Upper lobe of left lung (tissue), 6 donors: ENCODE data around the gene CD79A. TPM values are rescaled to one million over a fixed set of nuclear protein-coding genes. Genes with fewer than 3 reads are reported as not detected.
A peak's percentile ranks its signal among the peaks of the same experiment; 100 is the strongest.

Source experiments
- ATAC-seq, 2 donors: fragments of 200-7000 bp; cut with Tn5 transposase; one replicate each; pipeline ENCODE4 v1.9.1; 2022; ENCODE audit warnings: mild to moderate bottlenecking in 2 of 2, moderate library complexity in 2 of 2; ENCODE audit not compliant: low FRiP score in 2 of 2
- DNase-seq, 2 donors: peaks; one replicate each; pipeline ENCODE4 v3.0.0-alpha.2; 2019 to 2020
- H3K27ac ChIP-seq, 4 donors: fragments of 200-600 bp; sonication (generic); one replicate each; pipeline ENCODE4 v1.5.1; 2016 to 2019
- H3K27me3 ChIP-seq, 4 donors: fragments of 200-600 bp; sonication (generic); one replicate each; pipeline ENCODE4 v1.5.1; 2017 to 2019
- H3K36me3 ChIP-seq, 4 donors: fragments of 200-600 bp; sonication (generic); one replicate each; pipeline ENCODE4 v1.5.1; 2016 to 2019
- H3K4me1 ChIP-seq, 4 donors: fragments of 200-600 bp; sonication (generic); one replicate each; pipeline ENCODE4 v1.5.1; 2018 to 2019
- H3K4me3 ChIP-seq, 4 donors: fragments of 200-600 bp; sonication (generic); one replicate each; pipeline ENCODE4 v1.5.1; 2017 to 2019; ENCODE audit warnings: mild to moderate bottlenecking in 2 of 4, moderate library complexity in 1 of 4
- H3K9me3 ChIP-seq, 4 donors: fragments of 200-600 bp; sonication (generic); one replicate each; pipeline ENCODE4 v1.5.1; 2018 to 2019
- EP300 ChIP-seq, 4 donors: sonication (generic); formaldehyde crosslinking; IDR thresholded peaks; one replicate each; pipeline ENCODE4 v1.5.1; 2017; ENCODE audit warnings: antibody characterized with exemption in 4 of 4, control low read depth in 2 of 4
- POLR2A ChIP-seq, 4 donors: fragments of 450-650 bp; IDR thresholded peaks; one replicate each; pipeline ENCODE4 v1.5.1; 2016 to 2017; ENCODE audit warnings: antibody characterized with exemption in 4 of 4, mild to moderate bottlenecking in 2 of 4
- POLR2AphosphoS5 ChIP-seq, 2 donors: sonication (generic); formaldehyde crosslinking; IDR thresholded peaks; one replicate each; pipeline ENCODE4 v1.5.1; 2017; ENCODE audit warnings: antibody characterized with exemption in 2 of 2
- WGBS, 2 donors: methylation state at CpG; one replicate each; pipeline ENCODE4 v1.1.5; 2017 to 2018; 5-methylcytosine and 5-hydroxymethylcytosine counted together
- total RNA-seq, 6 donors: library from RNA; depleted of rRNA in 4 of 6; stranded (reverse); fragments of >200 nt in 4 of 6; gene quantifications; one replicate each; pipeline versions ENCODE4 v1.1.0 to v1.2.1, GENCODE V29; 2016 to 2021
- TF ChIP-seq, protein P1 (sequence below), 6 experiments: fragments of 450-650 bp in 4 of 6; fragments of 200-600 bp in 2 of 6; sonication (generic) in 2 of 6; IDR thresholded peaks; one replicate each; pipeline ENCODE4 v1.5.1; 2016 to 2019; ENCODE audit warnings: antibody characterized with exemption in 6 of 6
- donor health status: DM: no; HTN: no; CAD: no; lungs with moderate emphysema.
- donor health status: DM: no; HTN: yes; CAD: no; lungs with severe emphysema.

Gene CD79A
- total RNA-seq, 6 donors from 2014 or later, result 0.76 to 4.7 (median 4.1) TPM; not detected in 1

DNA sequence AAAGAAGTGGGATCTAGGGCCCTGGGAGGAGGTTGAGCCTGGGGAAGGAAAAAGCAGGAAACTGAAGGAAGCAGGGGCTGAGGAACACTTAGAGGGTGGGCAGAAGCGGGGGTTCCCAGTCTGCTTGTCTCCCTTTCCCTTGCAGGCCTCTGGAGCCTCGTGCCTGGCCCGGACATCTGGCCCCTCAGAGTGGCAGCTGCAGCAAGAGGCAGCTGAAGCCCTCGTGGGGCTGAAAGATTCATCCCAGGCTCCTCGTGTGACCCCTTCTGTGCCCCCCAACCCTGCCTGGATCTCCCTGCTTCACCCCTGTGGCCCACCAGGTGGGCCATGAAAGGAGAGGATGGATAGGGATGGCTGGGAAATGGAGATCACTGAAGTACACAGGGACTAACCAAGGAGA lies 26.7 kb upstream of the CD79A start:
- 62 to 73% methylated on average over 1 to 5 of the region's 5 CpGs for WGBS, 2 donors
- ATAC-seq (no peak), DNase-seq (no peak)
- no peak overlapping the region for H3K4me3 ChIP-seq
- H3K4me1 ChIP-seq, result no peaks in the 10 kb centered on the region
- TF ChIP-seq POLR2AphosphoS5 (IDR thresholded peaks at IDR 0.05), result no peak
- no peak for TF ChIP-seq POLR2A (IDR thresholded peaks at IDR 0.05)
- no peak for TF ChIP-seq EP300 (IDR thresholded peaks at IDR 0.05)
- TF ChIP-seq, protein P1, sequence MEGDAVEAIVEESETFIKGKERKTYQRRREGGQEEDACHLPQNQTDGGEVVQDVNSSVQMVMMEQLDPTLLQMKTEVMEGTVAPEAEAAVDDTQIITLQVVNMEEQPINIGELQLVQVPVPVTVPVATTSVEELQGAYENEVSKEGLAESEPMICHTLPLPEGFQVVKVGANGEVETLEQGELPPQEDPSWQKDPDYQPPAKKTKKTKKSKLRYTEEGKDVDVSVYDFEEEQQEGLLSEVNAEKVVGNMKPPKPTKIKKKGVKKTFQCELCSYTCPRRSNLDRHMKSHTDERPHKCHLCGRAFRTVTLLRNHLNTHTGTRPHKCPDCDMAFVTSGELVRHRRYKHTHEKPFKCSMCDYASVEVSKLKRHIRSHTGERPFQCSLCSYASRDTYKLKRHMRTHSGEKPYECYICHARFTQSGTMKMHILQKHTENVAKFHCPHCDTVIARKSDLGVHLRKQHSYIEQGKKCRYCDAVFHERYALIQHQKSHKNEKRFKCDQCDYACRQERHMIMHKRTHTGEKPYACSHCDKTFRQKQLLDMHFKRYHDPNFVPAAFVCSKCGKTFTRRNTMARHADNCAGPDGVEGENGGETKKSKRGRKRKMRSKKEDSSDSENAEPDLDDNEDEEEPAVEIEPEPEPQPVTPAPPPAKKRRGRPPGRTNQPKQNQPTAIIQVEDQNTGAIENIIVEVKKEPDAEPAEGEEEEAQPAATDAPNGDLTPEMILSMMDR (IDR thresholded peaks at IDR 0.05), result no peak
- H3K36me3 ChIP-seq, result no peaks in the 10 kb centered on the region
- H3K27me3 ChIP-seq, result no peaks in the 10 kb centered on the region
- no peak overlapping the region for H3K27ac ChIP-seq
- H3K9me3 ChIP-seq, result no peaks in the 10 kb centered on the region

DNA sequence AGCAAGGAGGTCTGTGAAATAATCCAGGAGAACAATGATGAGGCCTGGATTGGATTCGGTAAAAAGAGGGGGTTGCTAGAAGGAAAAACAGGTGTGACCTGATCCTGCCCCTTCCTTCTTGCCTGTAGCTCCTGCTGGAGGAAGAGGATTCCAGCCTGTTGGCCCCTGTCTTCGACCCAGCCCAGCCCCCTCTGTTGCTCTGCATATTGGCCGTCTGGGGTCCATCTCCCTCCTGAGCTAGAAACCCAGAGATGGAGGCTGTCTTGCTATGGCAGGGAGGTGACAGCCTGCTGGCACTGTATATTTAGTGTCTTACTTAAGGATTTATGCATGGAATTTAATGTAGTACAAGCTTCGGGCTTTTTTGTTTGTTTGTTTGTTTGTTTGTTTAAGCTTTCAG lies 25.6 kb upstream of the CD79A start:
- ATAC-seq (no peak), DNase-seq (no peak)
- no peaks in the 10 kb centered on the region for H3K27me3 ChIP-seq
- no peak for TF ChIP-seq EP300 (IDR thresholded peaks at IDR 0.05)
- no peak for TF ChIP-seq POLR2A (IDR thresholded peaks at IDR 0.05)
- TF ChIP-seq POLR2AphosphoS5 (IDR thresholded peaks at IDR 0.05), result no peak
- TF ChIP-seq, protein P1 (IDR thresholded peaks at IDR 0.05), result no peak
- no peak overlapping the region for H3K27ac ChIP-seq
- H3K4me1 ChIP-seq, result no peaks in the 10 kb centered on the region
- 37% methylated on average over 4 of the region's 4 CpGs for WGBS, 2 donors
- H3K9me3 ChIP-seq, result no peaks in the 10 kb centered on the region
- no peaks in the 10 kb centered on the region for H3K36me3 ChIP-seq
- H3K4me3 ChIP-seq, result no peak overlapping the region

DNA sequence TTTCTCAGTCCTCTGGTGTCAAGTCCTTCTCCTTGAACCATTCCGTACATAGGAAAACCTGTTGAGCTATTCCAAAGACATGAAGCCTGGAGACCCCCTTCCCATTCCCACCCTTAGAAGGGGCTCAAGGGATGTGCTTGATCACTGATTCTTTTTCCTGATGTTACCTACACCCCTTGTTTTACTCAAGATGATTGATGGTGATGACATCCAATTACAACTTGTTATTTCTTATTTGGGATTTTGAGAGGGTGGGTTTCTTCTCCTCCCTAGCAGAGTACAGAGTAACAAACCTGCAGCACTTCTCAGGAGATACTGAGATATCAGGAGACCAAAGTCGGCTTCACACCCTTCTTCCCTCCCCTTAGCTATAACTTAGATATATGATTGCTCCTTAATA lies 23.7 kb upstream of the CD79A start:
- WGBS, 2 donors, result 43 to 63% methylated on average over 2 of the region's 2 CpGs
- no peak overlapping the region for H3K27ac ChIP-seq
- no peaks in the 10 kb centered on the region for H3K27me3 ChIP-seq
- H3K4me3 ChIP-seq, result no peak overlapping the region
- DNase-seq (no peak), ATAC-seq (no peak)
- no peaks in the 10 kb centered on the region for H3K36me3 ChIP-seq
- no peaks in the 10 kb centered on the region for H3K4me1 ChIP-seq
- no peaks in the 10 kb centered on the region for H3K9me3 ChIP-seq
- no peak for TF ChIP-seq EP300 (IDR thresholded peaks at IDR 0.05)
- TF ChIP-seq POLR2AphosphoS5 (IDR thresholded peaks at IDR 0.05), result no peak
- no peak for TF ChIP-seq POLR2A (IDR thresholded peaks at IDR 0.05)
- TF ChIP-seq, protein P1 (IDR thresholded peaks at IDR 0.05), result no peak

GRCh38 chr19:41853768-41854167 lies 23.3 kb upstream of the CD79A start:
- H3K36me3 ChIP-seq, result no peaks in the 10 kb centered on the region
- no peaks in the 10 kb centered on the region for H3K4me1 ChIP-seq
- no peak overlapping the region for H3K27ac ChIP-seq
- WGBS, 2 donors, result 42 to 43% methylated on average over 2 of the region's 2 CpGs
- TF ChIP-seq POLR2AphosphoS5 (IDR thresholded peaks at IDR 0.05), result no peak
- no peak for TF ChIP-seq POLR2A (IDR thresholded peaks at IDR 0.05)
- no peak for TF ChIP-seq EP300 (IDR thresholded peaks at IDR 0.05)
- TF ChIP-seq, protein P1 (IDR thresholded peaks at IDR 0.05), result no peak
- H3K27me3 ChIP-seq, result no peaks in the 10 kb centered on the region
- DNase-seq (no peak), ATAC-seq (no peak)
- H3K4me3 ChIP-seq, result no peak overlapping the region
- no peaks in the 10 kb centered on the region for H3K9me3 ChIP-seq

GRCh38 chr19:41859213-41859617 lies 17.9 kb upstream of the CD79A start:
- Histone ChIP-seq H3K4me3 (peak overlapping the region in 3 of 4 donors; percentile 77 to 97 (median 83)), H3K9me3 (no peaks in the 10 kb centered on the region), H3K36me3 (peaks cover 4 to 32% (median 24%) of the 10 kb centered on the region in 4 donors), H3K27ac (peak overlapping the region; percentile 89 to 98 (median 92)), H3K4me1 (peaks cover 31 to 39% (median 34%) of the 10 kb centered on the region in 4 donors), H3K27me3 (no peaks in the 10 kb centered on the region)
- TF ChIP-seq, protein P1 (IDR thresholded peaks at IDR 0.05), result no peak
- TF ChIP-seq POLR2AphosphoS5 (IDR thresholded peaks at IDR 0.05) (no peak), POLR2A (IDR thresholded peaks at IDR 0.05) (no peak), EP300 (IDR thresholded peaks at IDR 0.05) (no peak)
- DNase-seq (no peak), ATAC-seq (no peak)
- whole genome bisulfite sequencing, 2 donors, result 4% methylated on average over 8 of the region's 8 CpGs
